Stomach smooth muscle (tissue), 2 donors: Measurements from ENCODE around the gene FUT4.
A peak's percentile ranks its signal among the peaks of the same experiment; 100 is the strongest.

ENCODE experiments used
- H3K27ac ChIP-seq: one replicate; pipeline ENCODE4 v1.7.0; 2013; ENCODE audit warnings: mild to moderate bottlenecking, low read length, inconsistent platforms
- H3K27me3 ChIP-seq, 2 donors: one replicate each; pipeline ENCODE4 v1.7.0; 2013; ENCODE audit warnings: low read length in 2 of 2; ENCODE audit not compliant: insufficient read depth in 2 of 2, control insufficient read depth in 1 of 2
- H3K36me3 ChIP-seq, 2 donors: one replicate each; pipeline ENCODE4 v1.7.0; 2013; ENCODE audit warnings: low read length in 2 of 2; ENCODE audit not compliant: control insufficient read depth in 2 of 2, insufficient read depth in 2 of 2
- H3K4me1 ChIP-seq: one replicate; pipeline ENCODE4 v1.7.0; 2013; ENCODE audit warnings: low read length; ENCODE audit not compliant: control insufficient read depth, insufficient read depth
- H3K4me3 ChIP-seq, 2 donors: one replicate each; pipeline ENCODE4 v1.7.0; 2013; ENCODE audit warnings: low read length in 2 of 2
- H3K9ac ChIP-seq, 2 donors: one replicate each; pipeline ENCODE4 v1.7.0; 2013; ENCODE audit warnings: low read length in 2 of 2, mild to moderate bottlenecking in 1 of 2
- H3K9me3 ChIP-seq, 2 donors: one replicate each; pipeline ENCODE4 v1.7.0; 2013; ENCODE audit warnings: low read length in 2 of 2; ENCODE audit not compliant: control insufficient read depth in 2 of 2
- donor health status: healthy.
- donor health status: Pancreatic carcinoma.

FUT4 gene

GRCh38 chr11:94584978-94585377 is 41.3 kb downstream of the FUT4 start:
- no peaks in the 10 kb centered on the region for H3K4me1 ChIP-seq
- no peak overlapping the region for H3K4me3 ChIP-seq
- no peak overlapping the region for H3K27ac ChIP-seq
- no peaks in the 10 kb centered on the region for H3K27me3 ChIP-seq
- H3K9me3 ChIP-seq = no peaks in the 10 kb centered on the region
- H3K36me3 ChIP-seq = peaks cover 4 to 5% of the 10 kb centered on the region in 2 donors
- no peak overlapping the region for H3K9ac ChIP-seq

GRCh38 chr11:94585399-94585798 is 41.7 kb downstream of the FUT4 start:
- H3K27ac ChIP-seq = no peak overlapping the region
- H3K27me3 ChIP-seq = no peaks in the 10 kb centered on the region

GRCh38 chr11:94586546-94586945 is 42.8 kb downstream of the FUT4 start:
- peaks cover 13% of the 10 kb centered on the region in 2 donors for H3K36me3 ChIP-seq
- H3K27ac ChIP-seq = no peak overlapping the region
- H3K9ac ChIP-seq = no peak overlapping the region
- no peaks in the 10 kb centered on the region for H3K4me1 ChIP-seq
- no peak overlapping the region for H3K4me3 ChIP-seq
- no peaks in the 10 kb centered on the region for H3K9me3 ChIP-seq
- no peaks in the 10 kb centered on the region for H3K27me3 ChIP-seq

More at GRCh38 chr11:94585399-94585798, 41.7 kb downstream of the FUT4 start:
- Histone ChIP-seq H3K9ac (no peak overlapping the region), H3K4me3 (no peak overlapping the region), H3K4me1 (no peaks in the 10 kb centered on the region), H3K36me3 (peaks cover 6 to 8% of the 10 kb centered on the region in 2 donors), H3K9me3 (no peaks in the 10 kb centered on the region)

GRCh38 chr11:94586978-94587377 is 43.3 kb downstream of the FUT4 start:
- Histone ChIP-seq H3K9ac (no peak overlapping the region), H3K27me3 (no peaks in the 10 kb centered on the region), H3K36me3 (peaks cover 13% of the 10 kb centered on the region in 2 donors), H3K9me3 (no peaks in the 10 kb centered on the region), H3K27ac (no peak overlapping the region), H3K4me1 (no peaks in the 10 kb centered on the region), H3K4me3 (no peak overlapping the region)

GRCh38 chr11:94588366-94588942 is 44.7 kb downstream of the FUT4 start:
- Histone ChIP-seq H3K4me3 (no peak overlapping the region), H3K36me3 (peaks cover 13 to 15% of the 10 kb centered on the region in 2 donors), H3K27ac (no peak overlapping the region), H3K9ac (no peak overlapping the region), H3K27me3 (no peaks in the 10 kb centered on the region), H3K9me3 (no peaks in the 10 kb centered on the region), H3K4me1 (no peaks in the 10 kb centered on the region)

- H3K9me3 ChIP-seq = no peaks in the 10 kb centered on the region
- no peak overlapping the region for H3K9ac ChIP-seq
- peaks cover 13 to 19% of the 10 kb centered on the region in 2 donors for H3K36me3 ChIP-seq
- no peak overlapping the region for H3K27ac ChIP-seq
- H3K27me3 ChIP-seq = no peaks in the 10 kb centered on the region
- H3K4me3 ChIP-seq = no peak overlapping the region
- H3K4me1 ChIP-seq = no peaks in the 10 kb centered on the region
Observed at GRCh38 chr11:94590352-94591041, 46.8 kb downstream of the FUT4 start.

- Histone ChIP-seq H3K36me3 (peaks cover 13 to 21% of the 10 kb centered on the region in 2 donors), H3K4me1 (no peaks in the 10 kb centered on the region), H3K9me3 (no peaks in the 10 kb centered on the region), H3K4me3 (no peak overlapping the region), H3K27me3 (no peaks in the 10 kb centered on the region), H3K27ac (no peak overlapping the region), H3K9ac (peak overlapping the region in 1 of 2 donors; percentile 22)
Observed at GRCh38 chr11:94593030-94593429, 49.3 kb downstream of the FUT4 start.

- H3K36me3 ChIP-seq = peaks cover 8 to 21% of the 10 kb centered on the region in 2 donors
- no peak overlapping the region for H3K27ac ChIP-seq
- no peaks in the 10 kb centered on the region for H3K9me3 ChIP-seq
- H3K9ac ChIP-seq = no peak overlapping the region
- no peaks in the 10 kb centered on the region for H3K4me1 ChIP-seq
- H3K4me3 ChIP-seq = no peak overlapping the region
- no peaks in the 10 kb centered on the region for H3K27me3 ChIP-seq
Observed at GRCh38 chr11:94595076-94595475, 51.4 kb downstream of the FUT4 start.

GRCh38 chr11:94597896-94598295 is 54.2 kb downstream of the FUT4 start:
- no peaks in the 10 kb centered on the region for H3K9me3 ChIP-seq
- H3K27me3 ChIP-seq = no peaks in the 10 kb centered on the region
- H3K27ac ChIP-seq = no peak overlapping the region
- H3K4me3 ChIP-seq = no peak overlapping the region
- H3K36me3 ChIP-seq = peaks cover 0 to 11% of the 10 kb centered on the region in 2 donors
- H3K4me1 ChIP-seq = no peaks in the 10 kb centered on the region
- H3K9ac ChIP-seq = no peak overlapping the region
